ENCODE results near the gene EID2.

DNA sequence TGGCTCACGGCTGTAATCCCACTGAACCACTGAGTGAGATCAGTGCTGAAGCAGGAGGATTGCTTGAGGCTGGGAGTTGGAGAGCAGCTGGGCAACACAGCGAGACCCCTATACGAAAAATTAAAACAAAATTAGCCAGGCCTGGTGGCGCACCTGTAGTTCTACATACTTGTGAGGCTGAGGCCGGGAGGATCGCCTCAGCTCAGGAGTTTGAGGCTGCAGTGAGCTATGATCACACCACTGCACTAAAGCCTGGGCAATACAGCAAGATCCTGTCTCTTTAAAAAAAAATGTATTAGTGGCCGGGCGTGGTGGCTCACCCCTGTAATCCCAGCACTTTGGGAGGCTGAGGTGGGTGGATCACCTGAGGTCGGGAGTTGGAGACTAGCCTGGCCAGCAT is 31.3 kb downstream of the EID2 start:
- TF ChIP-seq, protein P1, sequence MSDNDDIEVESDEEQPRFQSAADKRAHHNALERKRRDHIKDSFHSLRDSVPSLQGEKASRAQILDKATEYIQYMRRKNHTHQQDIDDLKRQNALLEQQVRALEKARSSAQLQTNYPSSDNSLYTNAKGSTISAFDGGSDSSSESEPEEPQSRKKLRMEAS (IDR thresholded peaks at IDR 0.05; ENCODE audit: low read depth, low read length), result no peak
- TF ChIP-seq, protein P2, sequence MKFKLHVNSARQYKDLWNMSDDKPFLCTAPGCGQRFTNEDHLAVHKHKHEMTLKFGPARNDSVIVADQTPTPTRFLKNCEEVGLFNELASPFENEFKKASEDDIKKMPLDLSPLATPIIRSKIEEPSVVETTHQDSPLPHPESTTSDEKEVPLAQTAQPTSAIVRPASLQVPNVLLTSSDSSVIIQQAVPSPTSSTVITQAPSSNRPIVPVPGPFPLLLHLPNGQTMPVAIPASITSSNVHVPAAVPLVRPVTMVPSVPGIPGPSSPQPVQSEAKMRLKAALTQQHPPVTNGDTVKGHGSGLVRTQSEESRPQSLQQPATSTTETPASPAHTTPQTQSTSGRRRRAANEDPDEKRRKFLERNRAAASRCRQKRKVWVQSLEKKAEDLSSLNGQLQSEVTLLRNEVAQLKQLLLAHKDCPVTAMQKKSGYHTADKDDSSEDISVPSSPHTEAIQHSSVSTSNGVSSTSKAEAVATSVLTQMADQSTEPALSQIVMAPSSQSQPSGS (IDR thresholded peaks at IDR 0.05; ENCODE audit: low read length), result no peak

Data from GM12878 (cell line).